Measurements from ENCODE around the gene GPR87. TPM values are rescaled to one million over a fixed set of nuclear protein-coding genes. Genes with fewer than 3 reads are reported as not detected.
A peak's percentile ranks its signal among the peaks of the same experiment; 100 is the strongest.

The GPR87 gene
- total RNA-seq, 2 donors from 2014 or later = not detected

- 60 to 65% methylated on average over 1 to 2 of the region's 3 CpGs for WGBS, 2 experiments (ENCODE audit: insufficient coverage in 1 of 2, insufficient read length in 1 of 2)
- H3K4me1 ChIP-seq (ENCODE audit: control insufficient read depth, insufficient read depth, low read length) = no peaks in the 10 kb centered on the region
- TF ChIP-seq, protein P1, sequence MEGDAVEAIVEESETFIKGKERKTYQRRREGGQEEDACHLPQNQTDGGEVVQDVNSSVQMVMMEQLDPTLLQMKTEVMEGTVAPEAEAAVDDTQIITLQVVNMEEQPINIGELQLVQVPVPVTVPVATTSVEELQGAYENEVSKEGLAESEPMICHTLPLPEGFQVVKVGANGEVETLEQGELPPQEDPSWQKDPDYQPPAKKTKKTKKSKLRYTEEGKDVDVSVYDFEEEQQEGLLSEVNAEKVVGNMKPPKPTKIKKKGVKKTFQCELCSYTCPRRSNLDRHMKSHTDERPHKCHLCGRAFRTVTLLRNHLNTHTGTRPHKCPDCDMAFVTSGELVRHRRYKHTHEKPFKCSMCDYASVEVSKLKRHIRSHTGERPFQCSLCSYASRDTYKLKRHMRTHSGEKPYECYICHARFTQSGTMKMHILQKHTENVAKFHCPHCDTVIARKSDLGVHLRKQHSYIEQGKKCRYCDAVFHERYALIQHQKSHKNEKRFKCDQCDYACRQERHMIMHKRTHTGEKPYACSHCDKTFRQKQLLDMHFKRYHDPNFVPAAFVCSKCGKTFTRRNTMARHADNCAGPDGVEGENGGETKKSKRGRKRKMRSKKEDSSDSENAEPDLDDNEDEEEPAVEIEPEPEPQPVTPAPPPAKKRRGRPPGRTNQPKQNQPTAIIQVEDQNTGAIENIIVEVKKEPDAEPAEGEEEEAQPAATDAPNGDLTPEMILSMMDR (conservative IDR thresholded peaks at IDR 0.05) = peak; percentile 87
Observed at GRCh38 chr3:151327571-151328198, 11.1 kb upstream of the GPR87 start.

GRCh38 chr3:151322511-151322910 lies 5.9 kb upstream of the GPR87 start:
- no peak overlapping the region for H3K27ac ChIP-seq (ENCODE audit: low read depth, low read length)
- peaks cover 9% of the 10 kb centered on the region for H3K4me1 Mint-ChIP-seq
- H3K9me3 ChIP-seq (ENCODE audit: control insufficient read depth, low read length) = no peaks in the 10 kb centered on the region
- H3K4me3 Mint-ChIP-seq = no peak overlapping the region
- H3K9ac ChIP-seq (ENCODE audit: extremely low read depth, low read length, poor library complexity, severe bottlenecking) = no peak overlapping the region
- no peak overlapping the region for H3K27ac Mint-ChIP-seq
- no peak for DNase-seq
- H3K4me1 ChIP-seq (ENCODE audit: control insufficient read depth, insufficient read depth, low read length) = no peaks in the 10 kb centered on the region
- TF ChIP-seq, protein P1 (conservative IDR thresholded peaks at IDR 0.05) = no peak
- H3K4me3 ChIP-seq (ENCODE audit: low read length) = no peak overlapping the region
- H3K36me3 Mint-ChIP-seq (ENCODE audit: low read depth) = no peaks in the 10 kb centered on the region
- H3K27me3 Mint-ChIP-seq (ENCODE audit: insufficient read depth) = no peaks in the 10 kb centered on the region
- no peaks in the 10 kb centered on the region for H3K27me3 ChIP-seq (ENCODE audit: control insufficient read depth, insufficient read depth, low read length, poor library complexity, severe bottlenecking)
- H3K9me3 Mint-ChIP-seq = no peaks in the 10 kb centered on the region
- H3K36me3 ChIP-seq (ENCODE audit: control insufficient read depth, insufficient read depth, low read length) = no peaks in the 10 kb centered on the region
- 100% methylated on average over 1 of the region's 1 CpG; no CpG with 5 or more reads in 1 of the 2 experiments for WGBS, 2 experiments (ENCODE audit: insufficient coverage in 1 of 2, insufficient read length in 1 of 2)

More at GRCh38 chr3:151327571-151328198, 11.1 kb upstream of the GPR87 start:
- H3K4me3 Mint-ChIP-seq = no peak overlapping the region
- Histone ChIP-seq H3K27ac (ENCODE audit: low read depth, low read length) (no peak overlapping the region), H3K4me3 (ENCODE audit: low read length) (no peak overlapping the region), H3K36me3 (ENCODE audit: control insufficient read depth, insufficient read depth, low read length) (no peaks in the 10 kb centered on the region), H3K27me3 (ENCODE audit: control insufficient read depth, insufficient read depth, low read length, poor library complexity, severe bottlenecking) (no peaks in the 10 kb centered on the region), H3K9me3 (ENCODE audit: control insufficient read depth, low read length) (no peaks in the 10 kb centered on the region), H3K9ac (ENCODE audit: extremely low read depth, low read length, poor library complexity, severe bottlenecking) (no peak overlapping the region)
- no peaks in the 10 kb centered on the region for H3K27me3 Mint-ChIP-seq (ENCODE audit: insufficient read depth)
- H3K27ac Mint-ChIP-seq = no peak overlapping the region
- no peaks in the 10 kb centered on the region for H3K4me1 Mint-ChIP-seq
- H3K9me3 Mint-ChIP-seq = no peaks in the 10 kb centered on the region
- DNase-seq = no peak
- H3K36me3 Mint-ChIP-seq (ENCODE audit: low read depth) = no peaks in the 10 kb centered on the region

DNA sequence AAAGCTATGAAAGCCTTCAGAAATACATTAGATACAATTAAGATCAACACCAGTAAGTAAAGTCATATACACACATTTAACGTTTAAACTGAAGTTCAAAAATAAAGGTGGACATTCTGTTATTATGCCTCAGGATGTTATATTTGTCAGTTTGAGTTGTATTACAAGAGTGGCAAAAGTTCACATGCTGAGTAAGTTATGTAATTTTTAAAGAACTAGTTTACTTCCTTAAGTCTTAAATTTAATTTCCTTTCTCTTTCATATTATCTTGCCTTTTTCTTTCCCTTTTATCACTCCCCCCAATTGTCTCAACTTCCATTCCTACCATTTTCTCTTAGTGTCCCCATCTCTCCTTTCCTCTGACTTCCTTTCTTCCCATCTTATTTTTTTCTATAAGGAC lies 4.9 kb upstream of the GPR87 start:
- H3K27me3 ChIP-seq (ENCODE audit: control insufficient read depth, insufficient read depth, low read length, poor library complexity, severe bottlenecking) = no peaks in the 10 kb centered on the region
- DNase-seq = no peak
- TF ChIP-seq, protein P1 (conservative IDR thresholded peaks at IDR 0.05) = no peak
- H3K9ac ChIP-seq (ENCODE audit: extremely low read depth, low read length, poor library complexity, severe bottlenecking) = no peak overlapping the region
- Mint-ChIP-seq H3K9me3 (no peaks in the 10 kb centered on the region), H3K4me3 (no peak overlapping the region), H3K36me3 (ENCODE audit: low read depth) (no peaks in the 10 kb centered on the region), H3K27ac (no peak overlapping the region), H3K27me3 (ENCODE audit: insufficient read depth) (no peaks in the 10 kb centered on the region), H3K4me1 (peaks cover 13% of the 10 kb centered on the region)
- 100% methylated on average over 1 of the region's 1 CpG; no CpG with 5 or more reads in 1 of the 2 experiments for WGBS, 2 experiments (ENCODE audit: insufficient coverage in 1 of 2, insufficient read length in 1 of 2)
- no peaks in the 10 kb centered on the region for H3K36me3 ChIP-seq (ENCODE audit: control insufficient read depth, insufficient read depth, low read length)
- H3K4me1 ChIP-seq (ENCODE audit: control insufficient read depth, insufficient read depth, low read length) = no peaks in the 10 kb centered on the region
- no peak overlapping the region for H3K27ac ChIP-seq (ENCODE audit: low read depth, low read length)
- no peak overlapping the region for H3K4me3 ChIP-seq (ENCODE audit: low read length)
- H3K9me3 ChIP-seq (ENCODE audit: control insufficient read depth, low read length) = no peaks in the 10 kb centered on the region

Measured in endodermal cell (in vitro differentiated cells).